ENCODE measurements around the gene PRR22.
"Not testable (repeated sequence)": the region's sequence is repeated elsewhere in the genome, so short reads cannot be mapped to it uniquely, and the experiment has no call there.

PRR22 gene

GRCh38 chr19:5788422-5788821 lies 3.9 kb upstream of the PRR22 start:
- TF ChIP-seq ZFX (IDR thresholded peaks at IDR 0.05) (no peak), CTCF (conservative IDR thresholded peaks at IDR 0.05) (no peak)
- no peak overlapping the region for H3K27ac ChIP-seq

GRCh38 chr19:5787409-5788182 lies 3.0 kb upstream of the PRR22 start:
- TF ChIP-seq ZFX (IDR thresholded peaks at IDR 0.05) (no peak), CTCF (conservative IDR thresholded peaks at IDR 0.05) (no peak)
- no peak overlapping the region for H3K27ac ChIP-seq

- TF ChIP-seq CTCF (conservative IDR thresholded peaks at IDR 0.05) (no peak), ZFX (IDR thresholded peaks at IDR 0.05) (no peak)
- H3K27ac ChIP-seq = no peak overlapping the region
Measured at GRCh38 chr19:5786593-5787408, 2.3 kb upstream of the PRR22 start.

- H3K27ac ChIP-seq = no peak overlapping the region
- TF ChIP-seq CTCF (conservative IDR thresholded peaks at IDR 0.05) (no peak), ZFX (IDR thresholded peaks at IDR 0.05) (no peak)
Measured at GRCh38 chr19:5785423-5785822, 877 bp upstream of the PRR22 start.

GRCh38 chr19:5782945-5783919 lies 1.3 kb downstream of the PRR22 start:
- TF ChIP-seq ZFX (IDR thresholded peaks at IDR 0.05) (no peak), CTCF (conservative IDR thresholded peaks at IDR 0.05) (no peak)
- no peak overlapping the region for H3K27ac ChIP-seq

GRCh38 chr19:5782322-5782721 lies 2.2 kb downstream of the PRR22 start:
- H3K27ac ChIP-seq = no peak overlapping the region
- no peak for TF ChIP-seq CTCF (conservative IDR thresholded peaks at IDR 0.05)
- TF ChIP-seq ZFX (IDR thresholded peaks at IDR 0.05) = no peak

GRCh38 chr19:5780916-5781315 lies 3.6 kb downstream of the PRR22 start:
- H3K27ac ChIP-seq = not testable (repeated sequence)
